GM12892 (cell line): Measurements from ENCODE around the gene BPIFB6.

ENCODE experiments used
- POLR2AphosphoS5 ChIP-seq: IDR thresholded peaks from 2 replicates; pipeline ENCODE4 v1.6.1; 2011; ENCODE audit warnings: low read depth, low read length, control low read depth
- TAF1 ChIP-seq: IDR thresholded peaks from 2 replicates; pipeline ENCODE4 v1.6.1; 2011; ENCODE audit warnings: low read depth, mild to moderate bottlenecking, control low read depth, low read length, borderline replicate concordance

DNA sequence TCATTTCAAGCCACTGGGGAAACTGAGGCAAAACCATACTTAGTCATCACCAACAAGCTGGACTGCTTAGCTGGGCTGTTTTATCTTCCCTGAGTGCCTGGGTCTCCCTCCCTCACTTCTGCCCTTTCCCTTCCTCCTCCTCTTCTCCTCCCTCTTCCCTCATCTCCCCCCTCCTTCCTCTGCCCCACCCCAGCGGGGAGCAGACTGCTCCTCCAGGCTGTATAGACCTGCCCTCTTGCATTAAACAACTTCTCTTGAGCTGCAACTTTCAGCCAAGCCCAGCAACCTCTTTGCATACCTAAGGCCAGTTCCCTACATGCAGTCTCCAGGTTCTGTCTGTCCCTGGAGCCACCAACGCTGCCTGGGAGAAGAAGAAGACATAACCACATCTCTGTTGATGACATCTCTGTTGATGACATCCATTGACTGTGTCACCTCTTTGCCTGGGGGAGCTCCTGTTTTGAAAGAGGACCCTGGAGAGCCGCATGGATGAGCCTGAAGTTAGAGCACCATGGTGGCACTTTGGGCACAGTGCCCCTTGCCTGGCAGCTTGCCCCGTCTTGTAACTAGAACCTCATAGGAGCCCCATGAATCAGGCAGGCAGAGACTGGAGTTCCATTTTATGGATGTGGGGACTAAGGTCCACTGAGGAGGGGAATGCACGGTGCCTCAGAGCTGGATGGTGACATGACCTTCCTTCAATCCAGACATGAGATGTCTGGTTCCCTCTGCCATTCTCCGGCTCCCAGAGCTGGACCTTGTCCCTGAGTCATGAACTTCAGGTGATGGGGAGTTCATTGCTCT, 7.8 kb upstream of the BPIFB6 start:
- TF ChIP-seq POLR2AphosphoS5 (no peak), TAF1 (no peak)
